ENCODE results near the gene PIGZ.

Gene PIGZ

GRCh38 chr3:197001972-197002700 lies 33.5 kb upstream of the PIGZ start:
- DNase-seq (ENCODE audit: low read depth in 2 of 2): no peak

GRCh38 chr3:197001106-197001971 lies 32.7 kb upstream of the PIGZ start:
- no peak for DNase-seq (ENCODE audit: low read depth in 2 of 2)

DNA sequence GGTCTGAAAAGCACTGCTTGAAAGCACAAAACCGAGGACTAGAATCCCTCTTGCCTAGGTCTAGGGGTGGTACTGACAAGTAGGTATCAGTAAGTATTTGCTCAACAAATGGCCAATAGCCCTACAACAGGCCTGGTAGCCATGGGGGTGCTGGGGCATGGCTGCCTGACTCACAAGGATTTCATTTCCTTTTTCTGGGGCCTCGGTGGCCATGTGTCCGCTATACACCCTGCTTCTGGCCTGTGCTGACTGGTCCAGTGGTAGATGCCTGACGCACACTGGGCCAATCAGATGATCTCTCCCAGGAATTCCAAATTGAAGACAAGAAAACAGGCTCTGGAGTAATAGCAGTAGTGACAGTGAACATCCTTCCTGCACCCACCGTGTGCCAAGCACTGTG lies 31.6 kb upstream of the PIGZ start:
- DNase-seq (ENCODE audit: low read depth in 2 of 2): no peak

DNA sequence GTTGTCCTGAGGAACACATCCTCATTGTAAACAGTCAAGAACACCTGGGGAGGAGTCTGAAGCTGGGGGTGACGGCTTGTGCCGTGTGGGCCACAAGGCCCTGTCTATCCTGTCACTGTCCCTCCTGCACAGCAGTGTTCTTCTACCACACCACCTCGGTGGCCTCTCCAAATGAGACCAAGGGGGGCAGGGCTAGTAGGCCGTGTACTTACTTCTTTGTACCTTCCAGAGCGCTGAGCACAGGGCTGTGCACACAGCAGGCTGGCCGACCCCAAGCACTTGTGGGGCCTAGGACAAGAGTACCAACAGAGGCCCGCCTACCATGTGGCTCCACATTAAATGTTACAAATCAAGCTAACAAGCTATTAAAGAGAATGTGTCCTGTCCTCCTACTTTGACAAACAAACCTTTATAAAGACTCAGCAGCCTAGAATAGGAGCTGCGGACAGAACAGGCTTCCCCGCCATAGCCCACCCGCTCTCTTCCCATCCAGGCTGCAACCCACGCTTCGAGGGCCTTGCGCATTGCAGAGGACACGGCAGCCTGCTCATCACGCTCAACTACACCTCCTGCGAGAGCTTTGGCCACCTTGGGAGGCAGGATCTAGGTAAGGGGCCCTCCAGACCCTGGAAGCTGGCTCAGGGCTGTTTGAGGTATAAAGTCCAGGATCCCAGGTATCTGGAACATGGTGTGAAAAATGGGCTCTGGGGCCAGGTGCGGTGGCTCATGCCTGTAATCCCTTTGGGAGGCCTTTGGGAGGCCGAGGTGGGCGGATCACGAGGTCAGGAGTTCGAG lies 30.5 kb upstream of the PIGZ start:
- no peak for DNase-seq (ENCODE audit: low read depth in 2 of 2)

- no peak for DNase-seq (ENCODE audit: low read depth in 2 of 2)
Observed at GRCh38 chr3:196997311-196997710, 28.7 kb upstream of the PIGZ start.

GRCh38 chr3:196996454-196997265 lies 28.0 kb upstream of the PIGZ start:
- DNase-seq (ENCODE audit: low read depth in 2 of 2): no peak

- no peak for DNase-seq (ENCODE audit: low read depth in 2 of 2)
Observed at GRCh38 chr3:196995646-196996355, 27.2 kb upstream of the PIGZ start.

DNA sequence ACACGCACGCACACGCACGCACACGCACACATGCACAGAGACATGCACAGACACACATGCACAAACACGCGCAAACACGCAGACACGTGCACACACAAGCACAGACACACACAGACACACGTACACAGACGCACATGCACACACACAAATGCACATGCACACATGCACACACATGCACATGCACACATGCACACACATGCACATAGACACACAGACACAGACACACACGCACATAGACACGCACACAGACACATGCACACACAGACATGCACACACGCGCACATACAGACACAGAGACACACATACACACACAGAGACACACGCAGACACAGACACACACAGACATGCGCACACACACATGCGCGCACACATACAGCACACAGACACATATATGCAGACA lies 26.4 kb upstream of the PIGZ start:
- no peak for DNase-seq (ENCODE audit: low read depth in 2 of 2)

DNA sequence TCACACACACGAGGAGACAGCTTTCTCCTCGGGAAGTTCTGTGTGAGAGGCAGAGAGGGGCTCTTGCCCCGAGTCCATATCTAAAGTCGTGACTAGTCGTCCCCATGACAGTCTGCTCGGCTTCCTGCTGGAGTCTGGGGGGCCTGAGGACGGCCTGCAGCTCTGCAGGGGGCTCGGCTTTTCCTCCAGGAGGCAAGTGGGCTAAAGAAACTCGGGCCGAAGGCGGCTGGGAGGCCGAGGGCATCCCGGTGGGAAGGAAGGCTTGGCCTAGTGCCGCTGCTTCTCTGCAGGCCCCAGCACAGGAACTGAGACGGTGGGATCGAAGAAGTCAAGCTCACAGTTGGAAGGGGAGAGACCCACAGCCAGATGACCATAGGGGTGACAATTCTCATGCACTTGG lies 25.4 kb upstream of the PIGZ start:
- DNase-seq (ENCODE audit: low read depth in 2 of 2): no peak

- no peak for DNase-seq (ENCODE audit: low read depth in 2 of 2)
Observed at GRCh38 chr3:196992461-196993065, 23.9 kb upstream of the PIGZ start.

GRCh38 chr3:196991581-196992460 lies 23.2 kb upstream of the PIGZ start:
- DNase-seq (ENCODE audit: low read depth in 2 of 2): no peak

- DNase-seq (ENCODE audit: low read depth in 2 of 2): no peak
Observed at GRCh38 chr3:196990601-196991007, 22.0 kb upstream of the PIGZ start.

DNA sequence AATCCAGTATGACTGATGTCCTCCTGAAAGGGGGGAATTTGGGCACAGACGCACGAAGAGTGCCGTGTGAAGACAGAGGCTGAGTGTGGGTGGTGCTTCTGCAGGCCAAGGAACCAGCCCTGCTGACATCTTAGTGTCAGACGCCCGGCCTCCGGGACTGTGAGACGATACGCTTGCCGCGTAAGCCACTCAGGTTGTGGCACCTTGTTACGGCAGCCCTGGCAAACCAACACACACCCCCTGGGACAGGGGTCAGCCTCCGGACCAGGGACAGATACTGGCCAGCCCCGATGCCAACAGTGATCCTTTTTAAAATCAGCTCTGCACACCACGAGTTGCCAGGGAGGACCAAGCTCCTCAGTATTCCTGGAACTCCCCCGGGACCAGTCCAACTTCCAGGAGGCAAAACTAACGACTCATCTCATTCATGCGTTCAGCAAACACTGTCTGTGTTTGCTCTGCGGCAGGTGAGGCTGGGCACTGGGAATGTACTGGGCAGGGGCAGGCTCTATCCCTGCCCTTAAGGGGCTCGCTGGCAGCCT lies 21.2 kb upstream of the PIGZ start:
- no peak for DNase-seq (ENCODE audit: low read depth in 2 of 2)

GRCh38 chr3:196988241-196989029 lies 19.8 kb upstream of the PIGZ start:
- DNase-seq (ENCODE audit: low read depth in 2 of 2): no peak

DNA sequence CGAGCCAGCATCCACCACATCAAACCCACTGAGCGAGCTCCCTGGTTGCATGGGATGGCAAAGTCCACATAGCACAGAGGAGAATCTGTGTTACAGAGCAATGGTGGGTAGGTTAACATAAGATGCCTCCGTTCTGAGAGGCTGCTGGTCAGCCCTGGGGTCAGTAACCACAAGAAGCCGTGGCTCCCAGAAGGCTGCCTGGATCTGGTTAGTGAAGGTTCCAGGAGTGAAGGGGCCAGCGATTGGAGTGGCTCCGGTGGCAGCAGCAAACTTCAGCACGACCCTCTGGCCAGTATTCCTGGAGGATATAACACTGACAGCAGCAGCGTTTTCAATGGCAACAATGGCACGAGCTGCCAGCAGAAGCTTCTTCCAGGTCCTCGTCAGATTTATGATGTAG lies 18.4 kb upstream of the PIGZ start:
- no peak for DNase-seq (ENCODE audit: low read depth in 2 of 2)

GRCh38 chr3:196985954-196986885 lies 17.6 kb upstream of the PIGZ start:
- DNase-seq (ENCODE audit: low read depth in 2 of 2): no peak

DNA sequence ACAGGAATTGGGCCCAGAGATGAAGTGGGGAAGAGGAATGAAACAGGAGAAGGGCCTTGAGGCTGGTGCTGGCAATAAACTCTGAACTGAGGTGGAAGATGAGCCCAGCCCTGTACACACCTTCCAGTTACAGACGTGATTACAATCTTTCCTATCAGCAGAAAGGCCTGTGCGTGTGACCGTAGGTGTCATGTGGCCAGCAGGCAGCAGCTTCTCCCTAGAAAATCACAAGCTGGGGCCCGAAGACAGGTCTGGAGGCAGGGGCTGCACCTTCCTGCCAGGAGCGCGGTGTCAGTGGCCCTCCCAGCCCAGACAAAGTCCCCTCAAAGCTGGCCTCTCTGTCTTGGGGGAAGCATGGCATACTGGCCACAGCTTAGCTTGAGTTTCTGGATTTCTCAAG lies 16.7 kb upstream of the PIGZ start:
- DNase-seq (ENCODE audit: low read depth in 2 of 2): no peak

All from stimulated activated CD8-positive, alpha-beta memory T cell treated with anti-CD3 and anti-CD28 coated beads, Interleukin-2, amount 100 ng/mL, for 1 hour (primary cell).